HCT116 (cell line): ENCODE measurements around the gene RAD50. TPM values are rescaled to one million over a fixed set of nuclear protein-coding genes. Genes with fewer than 3 reads are reported as not detected.

ENCODE experiments used
- ATAC-seq: fragments of 200-7000 bp; cut with Tn5 transposase; 2 replicates; pipeline ENCODE4 v1.9.1; 2020; ENCODE audit warnings: mild to moderate bottlenecking, moderate library complexity
- BruUV-seq: library from RNA; stranded (reverse); fragments of 400-500 nt; replicated peaks from 2 replicates; lab custom pipeline; 2021; lab: Mats Ljungman, UMichigan
- CTCF ChIA-PET: fragments of 300-600 bp; sonication (Branson Sonifier 250); formaldehyde crosslinking; loops from one replicate; lab custom pipeline; 2021; ENCODE audit warnings: antibody characterized with exemption; lab: Charles Lee
- POLR2A ChIA-PET: fragments of 300-600, 350-600 bp; sonication (Branson Sonifier 250); formaldehyde crosslinking; loops from one replicate; lab custom pipeline; 2021; ENCODE audit warnings: antibody characterized with exemption; lab: Charles Lee
- RAD21 ChIA-PET, 2 experiments: fragments of 300-600 bp; sonication (Branson Sonifier 250); formaldehyde crosslinking; loops; one replicate each; lab custom pipeline; 2023; ENCODE audit warnings: low total read pairs in 2 of 2; ENCODE audit not compliant: uncharacterized antibody in 2 of 2, unreplicated experiment in 2 of 2, low non-redundant PET in 1 of 2; lab: Charles Lee
- DNase-seq: peaks from one replicate; pipeline ENCODE4 v3.0.0-alpha.2; 2010; ENCODE audit warnings: low read depth, low spot score
- H2AFZ ChIP-seq: fragments of 200-600 bp; shearing (Covaris generic), sonication (generic); 2 replicates; pipeline ENCODE4 v1.6.1; 2017; ENCODE audit warnings: low read depth, mixed run types, mixed read lengths, antibody characterized with exemption, low read length; ENCODE audit not compliant: poor library complexity, severe bottlenecking
- H3K27ac ChIP-seq: 2 replicates; pipeline ENCODE4 v1.5.1; 2012; ENCODE audit warnings: low read depth, low read length
- H3K27me3 ChIP-seq: fragments of 200-600 bp; sonication (generic); 2 replicates; pipeline ENCODE4 v1.6.1; 2016; ENCODE audit warnings: mixed run types, low read length, mixed read lengths; ENCODE audit not compliant: insufficient read depth
- H3K36me3 ChIP-seq, 2 experiments: fragments of 200-500 bp in 1 of 2; fragments of 200-600 bp in 1 of 2; sonication (Bioruptor generic) in 1 of 2; sonication (generic) in 1 of 2; 2 replicates each; pipeline versions ENCODE4 v1.5.1 to v1.6.1; 2014 to 2016; ENCODE audit warnings: low read length in 2 of 2, inconsistent platforms in 1 of 2, mixed read lengths in 1 of 2, mixed run types in 1 of 2; ENCODE audit not compliant: insufficient read depth in 2 of 2, control insufficient read depth in 1 of 2
- H3K4me1 ChIP-seq, 2 experiments: fragments of 200-600 bp in 1 of 2; sonication (generic) in 1 of 2; 2 replicates each; pipeline versions ENCODE4 v1.5.1 to v1.6.1; 2012 to 2017; ENCODE audit warnings: low read length in 2 of 2, inconsistent platforms in 1 of 2, mild to moderate bottlenecking in 1 of 2, mixed read lengths in 1 of 2, mixed run types in 1 of 2, moderate library complexity in 1 of 2; ENCODE audit not compliant: insufficient read depth in 2 of 2, control insufficient read depth in 1 of 2
- H3K4me2 ChIP-seq: fragments of 200-600 bp; sonication (generic); 2 replicates; pipeline ENCODE4 v1.6.1; 2017; ENCODE audit warnings: mixed run types, low read length, mixed read lengths
- H3K4me3 ChIP-seq, 2 experiments: fragments of 200-600 bp in 1 of 2; sonication (generic) in 1 of 2; replicated peaks in 1 of 2; 2 replicates each; pipeline ENCODE4 v1.5.1; 2011 to 2016; ENCODE audit warnings: low read length in 2 of 2, control low read depth in 1 of 2, low read depth in 1 of 2, mild to moderate bottlenecking in 1 of 2, mixed read lengths in 1 of 2, mixed run types in 1 of 2
- H3K79me2 ChIP-seq: fragments of 200-600 bp; sonication (generic); 2 replicates; pipeline ENCODE4 v1.6.1; 2017; ENCODE audit warnings: mild to moderate bottlenecking, mixed run types, low read length, moderate library complexity, mixed read lengths; ENCODE audit not compliant: insufficient read depth
- H3K9ac ChIP-seq: fragments of 200-600 bp; sonication (generic); 2 replicates; pipeline ENCODE4 v1.6.1; 2016; ENCODE audit warnings: low read length, mixed read lengths
- H3K9me2 ChIP-seq: fragments of 200-600 bp; sonication (generic), shearing (Covaris generic); 2 replicates; pipeline ENCODE4 v1.6.1; 2017; ENCODE audit warnings: mixed run types, mild to moderate bottlenecking, moderate library complexity; ENCODE audit not compliant: insufficient read depth
- H3K9me3 ChIP-seq, 2 experiments: fragments of 200-500 bp in 1 of 2; fragments of 200-600 bp in 1 of 2; sonication (Bioruptor generic) in 1 of 2; sonication (generic) in 1 of 2; 2 replicates each; pipeline ENCODE4 v1.6.1; 2014 to 2017; ENCODE audit warnings: low read length in 2 of 2, mixed read lengths in 2 of 2, inconsistent platforms in 1 of 2, low read depth in 1 of 2, mild to moderate bottlenecking in 1 of 2, mixed run types in 1 of 2, moderate library complexity in 1 of 2; ENCODE audit not compliant: control insufficient read depth in 1 of 2, insufficient read depth in 1 of 2
- H4K20me1 ChIP-seq: fragments of 200-600 bp; sonication (generic), shearing (Covaris generic); 2 replicates; pipeline ENCODE4 v1.6.1; 2017; ENCODE audit warnings: mixed run types, mild to moderate bottlenecking, moderate library complexity; ENCODE audit not compliant: insufficient read depth
- ATF3 ChIP-seq: IDR thresholded peaks from 2 replicates; pipeline ENCODE4 v1.6.1; 2012
- CBX3 ChIP-seq: IDR thresholded peaks from 2 replicates; pipeline ENCODE4 v1.6.1; 2012; ENCODE audit warnings: low read depth
- CEBPB ChIP-seq: IDR thresholded peaks from 2 replicates; pipeline ENCODE4 v1.6.1; 2012; ENCODE audit warnings: low read depth
- CTCF ChIP-seq, 3 experiments: fragments of 200-600 bp in 1 of 3; sonication (generic) in 1 of 3; IDR thresholded peaks in 2 of 3; conservative IDR thresholded peaks in 1 of 3; 2 replicates each; pipeline ENCODE4 v1.5.1; 2012 to 2017; ENCODE audit warnings: low read depth in 2 of 3, low read length in 2 of 3, antibody characterized with exemption in 1 of 3, borderline replicate concordance in 1 of 3, control low read depth in 1 of 3, mild to moderate bottlenecking in 1 of 3, mixed read lengths in 1 of 3, mixed run types in 1 of 3, moderate library complexity in 1 of 3; ENCODE audit not compliant: insufficient read depth in 1 of 3
- EGR1 ChIP-seq: IDR thresholded peaks from 2 replicates; pipeline ENCODE4 v1.6.1; 2012; ENCODE audit warnings: low read depth
- ELF1 ChIP-seq: IDR thresholded peaks from 2 replicates; pipeline ENCODE4 v1.6.1; 2012; ENCODE audit warnings: low read depth, borderline replicate concordance
- EZH2 ChIP-seq: fragments of 200-600 bp; sonication (generic); IDR thresholded peaks from 2 replicates; pipeline ENCODE4 v1.6.1; 2017; ENCODE audit warnings: antibody characterized with exemption, mixed run types
- JUND ChIP-seq: IDR thresholded peaks from 2 replicates; pipeline ENCODE4 v1.6.1; 2012
- MAX ChIP-seq: IDR thresholded peaks from 2 replicates; pipeline ENCODE4 v1.6.1; 2012
- POLR2A ChIP-seq: IDR thresholded peaks from 2 replicates; pipeline ENCODE4 v1.7.0; 2011; ENCODE audit warnings: borderline replicate concordance; ENCODE audit not compliant: insufficient read depth, insufficient read length; ENCODE audit errors: extremely low read depth
- POLR2AphosphoS5 ChIP-seq: IDR thresholded peaks from 2 replicates; pipeline ENCODE4 v1.6.1; 2011; ENCODE audit warnings: mild to moderate bottlenecking, low read depth, low read length, moderate library complexity
- RAD21 ChIP-seq: IDR thresholded peaks from 2 replicates; pipeline ENCODE4 v1.6.1; 2012; ENCODE audit warnings: low read depth, mild to moderate bottlenecking
- REST ChIP-seq: IDR thresholded peaks from 2 replicates; pipeline ENCODE4 v1.6.1; 2012; ENCODE audit warnings: low read depth
- SIN3A ChIP-seq: IDR thresholded peaks from 2 replicates; pipeline ENCODE4 v1.6.1; 2012; ENCODE audit warnings: low read depth
- SP1 ChIP-seq: IDR thresholded peaks from 2 replicates; pipeline ENCODE4 v1.6.1; 2012; ENCODE audit warnings: low read depth
- SRF ChIP-seq: IDR thresholded peaks from 2 replicates; pipeline ENCODE4 v1.6.1; 2012; ENCODE audit warnings: low read depth
- TCF7L2 ChIP-seq: IDR thresholded peaks from 2 replicates; pipeline ENCODE4 v1.7.0; 2011; ENCODE audit warnings: borderline replicate concordance, inconsistent platforms; ENCODE audit not compliant: insufficient read depth, insufficient read length; ENCODE audit errors: extremely low read depth
- YY1 ChIP-seq: IDR thresholded peaks from 2 replicates; pipeline ENCODE4 v1.6.1; 2011; ENCODE audit warnings: low read length, low read depth, moderate library complexity, mild to moderate bottlenecking; ENCODE audit not compliant: insufficient replicate concordance; ENCODE audit errors: extremely low read depth
- ZFX ChIP-seq: fragments of 450-650 bp; IDR thresholded peaks from 2 replicates; pipeline ENCODE4 v1.6.1; 2017
- ZNF274 ChIP-seq: fragments of 200-500 bp; sonication (Bioruptor generic); IDR thresholded peaks from 2 replicates; pipeline ENCODE4 v1.6.1; 2014; ENCODE audit warnings: mild to moderate bottlenecking, low read depth, low read length, inconsistent platforms
- intact Hi-C: fragments of 100-400 bp; cut with micrococcal nuclease; formaldehyde crosslinking; loops from 2 replicates; pipeline ENCODE4 v1.10.0; 2022
- total RNA-seq: library from RNA; stranded (reverse); gene quantifications from one replicate; pipeline ENCODE4 v1.2.1, GENCODE V29; 2021; ENCODE audit not compliant: unreplicated experiment

RAD50 gene
- total RNA-seq, 1 experiment from 2014 or later, result 43.6 TPM

GRCh38 chr5:132592521-132592920 is 35.7 kb downstream of the RAD50 start:
- no peak for TF ChIP-seq CBX3
- TF ChIP-seq ATF3, result no peak
- no peak for TF ChIP-seq ELF1
- no peak for TF ChIP-seq SP1
- TF ChIP-seq MAX, result no peak
- no peak for TF ChIP-seq SRF
- no peak for TF ChIP-seq POLR2AphosphoS5
- TF ChIP-seq JUND, result no peak
- TF ChIP-seq CEBPB, result no peak
- TF ChIP-seq SIN3A, result no peak
- TF ChIP-seq EGR1, result no peak
- no peak for TF ChIP-seq YY1
- no peak for TF ChIP-seq RAD21
- TF ChIP-seq TCF7L2, result no peak
- TF ChIP-seq CTCF (IDR thresholded peaks at IDR 0.05 in 2 of 3, conservative IDR thresholded peaks at IDR 0.05 in 1 of 3; ENCODE audit: borderline replicate concordance in 1 of 3, insufficient read depth in 1 of 3, low read depth in 2 of 3, low read length in 2 of 3), result no peak
- TF ChIP-seq ZFX, result no peak
- TF ChIP-seq POLR2A, result no peak
- no peak for TF ChIP-seq ZNF274
- TF ChIP-seq REST, result no peak
- no peak for TF ChIP-seq EZH2
- Histone ChIP-seq H3K4me3 (no peak overlapping the region), H3K4me2 (no peak overlapping the region), H3K27me3 (no peaks in the 10 kb centered on the region), H3K4me1 (no peaks in the 10 kb centered on the region), H3K27ac (no peak overlapping the region), H2AFZ (no peak overlapping the region), H3K36me3 (peaks cover 35 to 45% of the 10 kb centered on the region in 2 experiments), H3K9me2 (no peaks in the 10 kb centered on the region), H4K20me1 (no peaks in the 10 kb centered on the region), H3K9ac (no peak overlapping the region), H3K79me2 (no peaks in the 10 kb centered on the region), H3K9me3 (no peaks in the 10 kb centered on the region)
- ChIA-PET CTCF (no interaction called here), RAD21 (no interaction called here), POLR2A (no interaction called here)
- DNase-seq, result no peak
- intact Hi-C loops, result no loop called here
- no TSS peak for BruUV-seq
- no peak for ATAC-seq
